Fibroblast of villous mesenchyme (primary cell): ENCODE results near the gene OR13C2. TPM values are rescaled to one million over a fixed set of nuclear protein-coding genes. Genes with fewer than 3 reads are reported as not detected.
"Not testable (repeated sequence)": the region's sequence is repeated elsewhere in the genome, so short reads cannot be mapped to it uniquely, and the experiment has no call there.

ENCODE experiments used
- DNase-seq: peaks from one replicate; pipeline ENCODE4 v3.0.0-alpha.2; 2010; ENCODE audit warnings: low read depth
- H3K4me3 ChIP-seq: 2 replicates; pipeline ENCODE4 v1.5.1; 2011; ENCODE audit warnings: low read depth, mild to moderate bottlenecking, low read length
- total RNA-seq: library from RNA; depleted of rRNA; stranded (reverse); fragments of >200 nt; gene quantifications from 2 replicates; pipeline ENCODE4 v1.2.3, GENCODE V29; 2012
- TF ChIP-seq, protein P1 (sequence below): IDR thresholded peaks from 2 replicates; pipeline ENCODE4 v1.5.1; 2012; ENCODE audit warnings: low read depth, mild to moderate bottlenecking, low read length; ENCODE audit not compliant: insufficient read depth

The OR13C2 gene
- total RNA-seq, 1 donor = not detected

- no peak for DNase-seq
- no peak overlapping the region for H3K4me3 ChIP-seq
- TF ChIP-seq, protein P1, sequence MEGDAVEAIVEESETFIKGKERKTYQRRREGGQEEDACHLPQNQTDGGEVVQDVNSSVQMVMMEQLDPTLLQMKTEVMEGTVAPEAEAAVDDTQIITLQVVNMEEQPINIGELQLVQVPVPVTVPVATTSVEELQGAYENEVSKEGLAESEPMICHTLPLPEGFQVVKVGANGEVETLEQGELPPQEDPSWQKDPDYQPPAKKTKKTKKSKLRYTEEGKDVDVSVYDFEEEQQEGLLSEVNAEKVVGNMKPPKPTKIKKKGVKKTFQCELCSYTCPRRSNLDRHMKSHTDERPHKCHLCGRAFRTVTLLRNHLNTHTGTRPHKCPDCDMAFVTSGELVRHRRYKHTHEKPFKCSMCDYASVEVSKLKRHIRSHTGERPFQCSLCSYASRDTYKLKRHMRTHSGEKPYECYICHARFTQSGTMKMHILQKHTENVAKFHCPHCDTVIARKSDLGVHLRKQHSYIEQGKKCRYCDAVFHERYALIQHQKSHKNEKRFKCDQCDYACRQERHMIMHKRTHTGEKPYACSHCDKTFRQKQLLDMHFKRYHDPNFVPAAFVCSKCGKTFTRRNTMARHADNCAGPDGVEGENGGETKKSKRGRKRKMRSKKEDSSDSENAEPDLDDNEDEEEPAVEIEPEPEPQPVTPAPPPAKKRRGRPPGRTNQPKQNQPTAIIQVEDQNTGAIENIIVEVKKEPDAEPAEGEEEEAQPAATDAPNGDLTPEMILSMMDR = no peak
These were observed 725 bp upstream of the OR13C2 start for GRCh38 chr9:104606152-104606551.

- TF ChIP-seq, protein P1 = no peak
- no peak for DNase-seq
- H3K4me3 ChIP-seq = no peak overlapping the region
These were observed 626 bp downstream of the OR13C2 start for GRCh38 chr9:104604801-104605200.

GRCh38 chr9:104599313-104599712, 6.1 kb downstream of the OR13C2 start, which contains the start of gene OR13C5:
TSS of gene OR13C5 (minus strand) at chr9:104599413. CDS start at chr9:104599413, 0 bp downstream.
- H3K4me3 ChIP-seq, DNase-seq: not testable (repeated sequence)

DNA sequence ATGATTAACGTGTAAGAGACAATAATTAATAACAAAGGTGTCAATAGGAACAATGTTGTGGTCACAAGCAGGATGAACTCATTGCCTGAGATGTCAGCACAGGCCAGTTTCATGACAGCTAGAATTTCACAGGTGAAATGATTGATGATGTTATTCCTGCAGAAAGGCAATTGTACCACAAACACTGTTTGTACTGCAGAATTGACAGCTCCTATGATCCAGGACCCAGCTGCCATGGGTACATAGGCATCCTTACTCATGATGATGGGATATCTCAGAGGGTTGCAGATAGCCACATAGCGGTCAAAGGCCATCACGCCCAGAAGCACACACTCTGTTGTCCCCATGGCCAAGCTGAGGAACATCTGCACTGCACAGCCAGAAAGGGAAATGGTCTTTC, 6.7 kb downstream of the OR13C2 start:
- not testable (repeated sequence) for DNase-seq, H3K4me3 ChIP-seq

DNA sequence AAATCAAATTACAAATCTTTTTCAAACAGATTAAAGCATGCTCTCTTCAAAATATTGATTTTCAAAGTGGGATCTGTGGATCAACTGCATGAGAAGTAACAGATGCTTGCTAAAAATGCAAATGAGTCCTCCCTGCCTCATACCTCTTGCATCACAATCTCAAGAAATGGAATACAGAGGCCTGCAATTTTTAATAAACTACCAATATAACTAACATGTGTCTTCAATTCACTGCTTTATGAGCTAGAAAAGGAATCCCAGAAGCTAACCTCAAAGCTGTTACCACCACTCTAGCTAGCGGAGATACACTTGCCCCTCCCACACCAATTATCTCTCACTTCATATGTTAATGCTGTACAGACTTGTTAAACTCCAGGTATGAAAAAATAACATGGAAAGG, 15.8 kb downstream of the OR13C2 start:
- no peak overlapping the region for H3K4me3 ChIP-seq
- TF ChIP-seq, protein P1 = no peak
- no peak for DNase-seq

GRCh38 chr9:104586496-104587180, 18.8 kb downstream of the OR13C2 start:
- H3K4me3 ChIP-seq = no peak overlapping the region
- peak; percentile 60 for DNase-seq
- TF ChIP-seq, protein P1 = no peak

GRCh38 chr9:104580562-104580961, 24.9 kb downstream of the OR13C2 start:
- no peak for DNase-seq
- TF ChIP-seq, protein P1 = no peak
- H3K4me3 ChIP-seq = no peak overlapping the region

DNA sequence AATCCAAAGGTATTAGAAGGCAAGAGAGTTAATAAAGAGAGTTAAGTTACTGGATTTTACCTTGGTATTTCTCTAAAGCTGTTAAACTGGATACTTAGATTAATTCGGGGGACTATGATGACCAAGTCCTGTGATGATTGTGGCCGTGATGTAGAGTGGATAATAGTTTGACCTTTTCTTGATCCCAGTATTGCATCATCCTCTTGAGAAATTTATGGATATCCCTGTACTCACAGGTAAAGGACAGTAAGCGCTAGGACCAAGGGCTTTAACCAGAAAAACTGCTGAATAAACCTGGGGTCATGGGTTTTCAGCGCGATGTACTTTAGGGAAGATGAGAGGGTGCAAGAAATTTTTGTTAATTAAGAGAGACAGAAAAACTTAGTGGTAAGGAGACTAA, 28.2 kb downstream of the OR13C2 start:
- no peak for DNase-seq
- TF ChIP-seq, protein P1 = no peak
- H3K4me3 ChIP-seq = no peak overlapping the region
